K562 (cell line): Measurements from ENCODE around the gene PDCL3. TPM values are rescaled to one million over a fixed set of nuclear protein-coding genes. Genes with fewer than 3 reads are reported as not detected.
A peak's percentile ranks its signal among the peaks of the same experiment; 100 is the strongest.

Experiments
- C11orf30 ChIP-seq: fragments of 450-650 bp; IDR thresholded peaks from 2 replicates; pipeline ENCODE4 v1.6.1; 2016; ENCODE audit warnings: low read depth, mild to moderate bottlenecking
- CBX8 ChIP-seq: fragments of 200-600 bp; sonication (generic); IDR thresholded peaks from 2 replicates; pipeline ENCODE4 v1.6.1; 2012; ENCODE audit warnings: borderline replicate concordance, mixed run types, low read depth, mild to moderate bottlenecking, moderate library complexity, mixed read lengths, low read length, control low read depth, inconsistent platforms; ENCODE audit not compliant: poor library complexity, severe bottlenecking; ENCODE audit errors: extremely low read depth
- DMBX1 ChIP-seq: fragments of 250-450 bp; sonication (Bioruptor Pico); IDR thresholded peaks from 2 replicates; pipeline ENCODE4 v1.8.0; 2022; ENCODE audit warnings: inconsistent platforms, mild to moderate bottlenecking, moderate library complexity, borderline replicate concordance
- FOXM1 ChIP-seq, 2 experiments: fragments of 450-650 bp in 1 of 2; sonication (generic) in 1 of 2; formaldehyde crosslinking in 1 of 2; IDR thresholded peaks; 2 replicates each; pipeline versions ENCODE4 v1.6.1 to v1.9.0; 2017 to 2022; ENCODE audit warnings: low read depth in 2 of 2, mild to moderate bottlenecking in 2 of 2, missing genetic modification reagents in 1 of 2, moderate library complexity in 1 of 2
- GATAD2B ChIP-seq: fragments of 450-650 bp; IDR thresholded peaks from 2 replicates; pipeline ENCODE4 v1.6.1; 2017; ENCODE audit warnings: mild to moderate bottlenecking, borderline replicate concordance
- HDAC2 ChIP-seq: fragments of 450-650 bp; IDR thresholded peaks from 2 replicates; pipeline ENCODE4 v1.6.1; 2016; ENCODE audit warnings: mild to moderate bottlenecking
- KDM1A ChIP-seq, 2 experiments: fragments of 450-650 bp; IDR thresholded peaks; 2 replicates each; pipeline ENCODE4 v1.6.1; 2016; ENCODE audit warnings: mild to moderate bottlenecking in 2 of 2
- KLF16 ChIP-seq: IDR thresholded peaks from 2 replicates; pipeline ENCODE4 v1.6.1; 2016; ENCODE audit warnings: antibody characterized with exemption
- MAFG ChIP-seq: fragments of 450-650 bp; conservative IDR thresholded peaks from 2 replicates; pipeline ENCODE4 v1.6.1; 2016; ENCODE audit warnings: missing genetic modification characterization, missing compliant biosample characterization
- MTA1 ChIP-seq: fragments of 450-650 bp; IDR thresholded peaks from 2 replicates; pipeline ENCODE4 v1.6.1; 2017; ENCODE audit warnings: borderline replicate concordance
- NR3C1 ChIP-seq: sonication (generic); formaldehyde crosslinking; IDR thresholded peaks from 2 replicates; pipeline ENCODE4 v1.8.1; 2022; ENCODE audit warnings: missing genetic modification reagents
- SMARCE1 ChIP-seq: fragments of 450-650 bp; IDR thresholded peaks from 2 replicates; pipeline ENCODE4 v1.7.1; 2016; ENCODE audit warnings: mild to moderate bottlenecking
- SNIP1 ChIP-seq: fragments of 450-650 bp; IDR thresholded peaks from 2 replicates; pipeline ENCODE4 v1.7.1; 2017; ENCODE audit warnings: low read depth, mild to moderate bottlenecking
- TARDBP ChIP-seq: fragments of 450-650 bp; IDR thresholded peaks from 2 replicates; pipeline ENCODE4 v1.6.1; 2016
- TEAD4 ChIP-seq, 2 experiments: sonication (generic) in 1 of 2; formaldehyde crosslinking in 1 of 2; IDR thresholded peaks; 2 replicates each; pipeline versions ENCODE4 v1.6.1 to v1.8.0; 2012 to 2022; ENCODE audit warnings: borderline replicate concordance in 1 of 2, inconsistent platforms in 1 of 2, low read length in 1 of 2, mild to moderate bottlenecking in 1 of 2, missing genetic modification reagents in 1 of 2
- ZC3H11A ChIP-seq: IDR thresholded peaks from 2 replicates; pipeline ENCODE4 v1.6.1; 2012; ENCODE audit warnings: low read depth, low read length, improper control_type of control experiment
- ZNF644 ChIP-seq: fragments of 200-800 bp; sonication (Bioruptor generic); IDR thresholded peaks from 2 replicates; pipeline ENCODE4 v1.6.1; 2016; ENCODE audit warnings: low read depth, missing genetic modification characterization, missing compliant biosample characterization
- polyA plus RNA-seq, 8 experiments: library from polyadenylated mRNA; depleted of rRNA in 4 of 8; stranded (reverse) in 5 of 8; unstranded in 3 of 8; fragments of >200 nt; fragmentation: Nextera tagmentation in 2 of 8; fragmentation: Illumina TruSeq in 1 of 8; extraction: Ambion mirVana in 2 of 8; extraction: Trizol in 1 of 8; gene quantifications; 2 replicates each; pipeline versions ENCODE4 v1.2.1 to v1.2.3, GENCODE V29; 2011 to 2014; ENCODE audit warnings: inconsistent platforms in 1 of 8, missing spikeins in 1 of 8
- total RNA-seq, 7 experiments: library from RNA; depleted of rRNA in 6 of 7; stranded (reverse); fragments of >200 nt in 6 of 7; fragmentation: Illumina TruSeq in 2 of 7; extraction: Trizol in 2 of 7; gene quantifications; 2 replicates each; pipeline versions ENCODE4 v1.2.1 to v1.2.3, GENCODE V29; 2011 to 2021; ENCODE audit warnings: low replicate concordance in 1 of 7
- TF ChIP-seq, protein P1 (sequence below): fragments of 200-800 bp; sonication (Bioruptor generic); IDR thresholded peaks from 2 replicates; pipeline ENCODE4 v1.6.1; 2017; ENCODE audit warnings: missing genetic modification characterization, missing compliant biosample characterization
- TF ChIP-seq, protein P2 (sequence below): fragments of 200-800 bp; sonication (Bioruptor generic); IDR thresholded peaks from 2 replicates; pipeline ENCODE4 v1.6.1; 2017; ENCODE audit warnings: missing genetic modification characterization, missing compliant biosample characterization
- TF ChIP-seq, protein P3 (sequence below): sonication (generic); formaldehyde crosslinking; IDR thresholded peaks from 2 replicates; pipeline ENCODE4 v1.8.0; 2022; ENCODE audit warnings: mild to moderate bottlenecking, missing genetic modification reagents, borderline replicate concordance

PDCL3 gene
- total and polyA plus RNA-seq, 9 of the 15 experiments (the other 6 are each of a cell fraction or from before 2014, with no cell fraction given), result 16.6 to 76.7 (median 26.9) TPM

DNA sequence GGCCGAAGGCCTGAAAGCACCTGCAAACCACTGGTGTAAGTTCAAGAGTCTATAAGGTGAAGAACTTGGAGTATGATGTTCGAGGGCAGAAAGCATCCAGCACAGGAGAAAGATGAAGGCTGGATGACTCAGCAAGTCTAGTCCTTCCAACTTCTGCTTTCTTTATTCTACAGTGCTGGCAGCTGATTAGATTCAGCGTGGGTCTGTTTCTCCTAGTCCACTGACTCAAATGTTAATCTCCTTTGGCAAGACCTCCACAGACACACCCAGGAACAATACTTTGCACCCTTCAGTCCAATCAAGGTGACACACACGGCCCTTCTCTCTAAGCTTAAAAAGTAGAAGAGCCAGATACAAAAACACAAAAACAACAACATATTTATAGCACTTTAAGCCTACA, 49.1 kb upstream of the PDCL3 start (continued):
- peak; percentile 53; the same call in 1 of the 2 replicates for TF ChIP-seq GATAD2B
- TF ChIP-seq, protein P1, sequence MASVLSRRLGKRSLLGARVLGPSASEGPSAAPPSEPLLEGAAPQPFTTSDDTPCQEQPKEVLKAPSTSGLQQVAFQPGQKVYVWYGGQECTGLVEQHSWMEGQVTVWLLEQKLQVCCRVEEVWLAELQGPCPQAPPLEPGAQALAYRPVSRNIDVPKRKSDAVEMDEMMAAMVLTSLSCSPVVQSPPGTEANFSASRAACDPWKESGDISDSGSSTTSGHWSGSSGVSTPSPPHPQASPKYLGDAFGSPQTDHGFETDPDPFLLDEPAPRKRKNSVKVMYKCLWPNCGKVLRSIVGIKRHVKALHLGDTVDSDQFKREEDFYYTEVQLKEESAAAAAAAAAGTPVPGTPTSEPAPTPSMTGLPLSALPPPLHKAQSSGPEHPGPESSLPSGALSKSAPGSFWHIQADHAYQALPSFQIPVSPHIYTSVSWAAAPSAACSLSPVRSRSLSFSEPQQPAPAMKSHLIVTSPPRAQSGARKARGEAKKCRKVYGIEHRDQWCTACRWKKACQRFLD (CRISPR knock-in tag), result no peak
- TF ChIP-seq FOXM1 (IDR thresholded peaks at IDR 0.05; ENCODE audit: low read depth), result peak; percentile 55; the same call in 1 of the 2 replicates
- no peak for TF ChIP-seq FOXM1 (CRISPR knock-in tag; IDR thresholded peaks at IDR 0.05; ENCODE audit: low read depth)
- TF ChIP-seq NR3C1, result no peak
- TF ChIP-seq, protein P2, sequence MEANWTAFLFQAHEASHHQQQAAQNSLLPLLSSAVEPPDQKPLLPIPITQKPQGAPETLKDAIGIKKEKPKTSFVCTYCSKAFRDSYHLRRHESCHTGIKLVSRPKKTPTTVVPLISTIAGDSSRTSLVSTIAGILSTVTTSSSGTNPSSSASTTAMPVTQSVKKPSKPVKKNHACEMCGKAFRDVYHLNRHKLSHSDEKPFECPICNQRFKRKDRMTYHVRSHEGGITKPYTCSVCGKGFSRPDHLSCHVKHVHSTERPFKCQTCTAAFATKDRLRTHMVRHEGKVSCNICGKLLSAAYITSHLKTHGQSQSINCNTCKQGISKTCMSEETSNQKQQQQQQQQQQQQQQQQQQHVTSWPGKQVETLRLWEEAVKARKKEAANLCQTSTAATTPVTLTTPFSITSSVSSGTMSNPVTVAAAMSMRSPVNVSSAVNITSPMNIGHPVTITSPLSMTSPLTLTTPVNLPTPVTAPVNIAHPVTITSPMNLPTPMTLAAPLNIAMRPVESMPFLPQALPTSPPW, result 0 out of 2 replicates have a peak, but pooled peaks have one; percentile 24
- TF ChIP-seq DMBX1, result 0 out of 2 replicates have a peak, but pooled peaks have one; percentile 36
- TF ChIP-seq KDM1A (IDR thresholded peaks at IDR 0.05), result peak; percentile 57 to 67; a peak in 3 of 4 replicates
- peak; percentile 88 for TF ChIP-seq SMARCE1
- TF ChIP-seq CBX8, result no peak
- TF ChIP-seq C11orf30, result peak; percentile 95
- TF ChIP-seq TEAD4 (IDR thresholded peaks at IDR 0.05; ENCODE audit: low read length), result peak; percentile 94
- no peak for TF ChIP-seq TEAD4 (CRISPR knock-in tag; IDR thresholded peaks at IDR 0.05; ENCODE audit: borderline replicate concordance)
- TF ChIP-seq ZC3H11A, result no peak
- peak; percentile 71 for TF ChIP-seq MTA1
- TF ChIP-seq HDAC2, result peak; percentile 68; the same call in 1 of the 2 replicates
- TF ChIP-seq SNIP1, result no peak
- TF ChIP-seq KLF16, result peak; percentile 78
- no peak for TF ChIP-seq TARDBP
- peak; percentile 99 for TF ChIP-seq MAFG (tag)
- no peak for TF ChIP-seq ZNF644 (tag)
- TF ChIP-seq, protein P3, sequence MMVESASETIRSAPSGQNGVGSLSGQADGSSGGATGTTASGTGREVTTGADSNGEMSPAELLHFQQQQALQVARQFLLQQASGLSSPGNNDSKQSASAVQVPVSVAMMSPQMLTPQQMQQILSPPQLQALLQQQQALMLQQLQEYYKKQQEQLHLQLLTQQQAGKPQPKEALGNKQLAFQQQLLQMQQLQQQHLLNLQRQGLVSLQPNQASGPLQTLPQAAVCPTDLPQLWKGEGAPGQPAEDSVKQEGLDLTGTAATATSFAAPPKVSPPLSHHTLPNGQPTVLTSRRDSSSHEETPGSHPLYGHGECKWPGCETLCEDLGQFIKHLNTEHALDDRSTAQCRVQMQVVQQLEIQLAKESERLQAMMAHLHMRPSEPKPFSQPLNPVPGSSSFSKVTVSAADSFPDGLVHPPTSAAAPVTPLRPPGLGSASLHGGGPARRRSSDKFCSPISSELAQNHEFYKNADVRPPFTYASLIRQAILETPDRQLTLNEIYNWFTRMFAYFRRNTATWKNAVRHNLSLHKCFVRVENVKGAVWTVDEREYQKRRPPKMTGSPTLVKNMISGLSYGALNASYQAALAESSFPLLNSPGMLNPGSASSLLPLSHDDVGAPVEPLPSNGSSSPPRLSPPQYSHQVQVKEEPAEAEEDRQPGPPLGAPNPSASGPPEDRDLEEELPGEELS, result no peak
